ENCODE measurements around the gene DRAM2.

DNA sequence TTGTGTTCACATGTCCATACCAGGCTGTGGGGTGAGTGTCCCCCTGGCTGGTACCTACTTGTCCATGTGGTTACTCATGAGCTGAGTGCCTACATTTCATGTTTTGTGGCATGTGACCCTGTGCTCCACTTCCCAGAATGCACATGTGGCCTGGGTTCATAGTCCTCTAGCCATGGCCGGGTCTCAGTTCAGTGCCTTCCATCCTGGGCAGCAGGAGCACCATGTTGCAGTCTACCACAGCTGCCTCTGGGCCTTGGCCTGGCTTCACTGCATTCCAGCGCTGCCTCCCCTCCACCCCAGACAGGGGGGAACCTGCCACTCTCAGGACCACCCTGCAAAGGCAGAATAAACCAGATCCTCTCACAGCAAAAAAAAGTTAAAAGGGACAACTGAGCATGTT, 5.6 kb upstream of the DRAM2 start:
- TF ChIP-seq CTCF (IDR thresholded peaks at IDR 0.05) (no peak), POLR2A (IDR thresholded peaks at IDR 0.05) (no peak), EP300 (IDR thresholded peaks at IDR 0.05) (no peak)
